ENCODE measurements around the gene FAM163B. TPM values are rescaled to one million over a fixed set of nuclear protein-coding genes. Genes with fewer than 3 reads are reported as not detected.

Gene FAM163B
- total and polyA plus RNA-seq, 2 experiments from 2014 or later: 0.60 to 1.3 TPM

- H3K36me3 ChIP-seq (ENCODE audit: insufficient read depth): no peaks in the 10 kb centered on the region
- Mint-ChIP-seq H3K9me3 (no peaks in the 10 kb centered on the region), H3K27me3 (ENCODE audit: insufficient read depth, low read depth, poor library complexity) (peaks cover 7% of the 10 kb centered on the region), H3K4me3 (no peak overlapping the region), H3K36me3 (ENCODE audit: low read depth) (no peaks in the 10 kb centered on the region; the same call in 2 of the 3 replicates), H3K4me1 (peaks cover 18% of the 10 kb centered on the region), H3K27ac (no peak overlapping the region)
- ATAC-seq: no peak
- H3K27ac ChIP-seq (ENCODE audit: low read depth): no peak overlapping the region
- no peak for DNase-seq (ENCODE audit: low spot score)
- H3K4me3 ChIP-seq: no peak overlapping the region
- H3K4me1 ChIP-seq (ENCODE audit: insufficient read depth): no peaks in the 10 kb centered on the region; the same call in 1 of the 2 replicates
- no peak overlapping the region for H3K4me2 ChIP-seq
- TF ChIP-seq REST (IDR thresholded peaks at IDR 0.05; ENCODE audit: unreplicated experiment) (no peak), CREB1 (CRISPR knock-in tag; IDR thresholded peaks at IDR 0.05; ENCODE audit: low read depth) (no peak), ETS1 (IDR thresholded peaks at IDR 0.05) (no peak), EZH2phosphoT487 (IDR thresholded peaks at IDR 0.05; ENCODE audit: unreplicated experiment) (no peak), NANOG (IDR thresholded peaks at IDR 0.05; ENCODE audit: borderline replicate concordance) (no peak), STAT1 (IDR thresholded peaks at IDR 0.05; ENCODE audit: unreplicated experiment) (no peak), POLR2AphosphoS5 (IDR thresholded peaks at IDR 0.05; ENCODE audit: low read depth) (no peak), JUNB (IDR thresholded peaks at IDR 0.05; ENCODE audit: unreplicated experiment) (no peak), ZNF462 (CRISPR knock-in tag; IDR thresholded peaks at IDR 0.05) (no peak), ZNF114 (CRISPR knock-in tag; IDR thresholded peaks at IDR 0.05) (no peak), ZNF331 (CRISPR knock-in tag; IDR thresholded peaks at IDR 0.05; ENCODE audit: low read depth) (no peak), EZH2 (IDR thresholded peaks at IDR 0.05; ENCODE audit: low read depth, unreplicated experiment) (no peak), CTCF (conservative IDR thresholded peaks at IDR 0.05; ENCODE audit: low read depth in 2 of 2) (no peak)
- no peaks in the 10 kb centered on the region for H3K79me2 ChIP-seq (replicated peaks; ENCODE audit: insufficient read depth)
- H3K27me3 ChIP-seq (ENCODE audit: insufficient read depth): no peaks in the 10 kb centered on the region
- H2AFZ ChIP-seq: no peak overlapping the region
- no peaks in the 10 kb centered on the region for H3F3A ChIP-seq (replicated peaks; ENCODE audit: low read depth)
- no peaks in the 10 kb centered on the region for H3K9me2 ChIP-seq (ENCODE audit: insufficient read depth)
- H4K20me1 ChIP-seq (replicated peaks; ENCODE audit: insufficient read depth): no peaks in the 10 kb centered on the region
Measured at GRCh38 chr9:133543772-133544467, 65.3 kb downstream of the FAM163B start.
